GM12878 (cell line): ENCODE data around the gene PJA1. TPM values are rescaled to one million over a fixed set of nuclear protein-coding genes. Genes with fewer than 3 reads are reported as not detected.

Experiments
- ATAC-seq: fragments of 200-7000 bp; cut with Tn5 transposase; 3 replicates; pipeline ENCODE4 v1.9.1; 2020; ENCODE audit warnings: mild to moderate bottlenecking, moderate library complexity
- BruUV-seq: library from RNA; stranded (reverse); fragments of 400-500 nt; replicated peaks from 2 replicates; lab custom pipeline; 2021; lab: Mats Ljungman, UMichigan
- CTCF ChIA-PET: fragments of 300-600 bp; sonication (Branson Sonifier 250); formaldehyde crosslinking; extraction: SDS; loops from one replicate; lab custom pipeline; 2021; ENCODE audit warnings: inconsistent platforms; lab: Yijun Ruan, JAX
- POLR2A ChIA-PET: fragments of 350-600 bp; formaldehyde crosslinking; extraction: SDS; loops from one replicate; lab custom pipeline; 2021; ENCODE audit warnings: inconsistent platforms; lab: Charles Lee
- RAD21 ChIA-PET: fragments of 300-600 bp; sonication (Branson Sonifier 250); formaldehyde crosslinking; loops from one replicate; lab custom pipeline; 2023; ENCODE audit warnings: antibody characterized with exemption; ENCODE audit not compliant: unreplicated experiment; lab: Charles Lee
- SMC1A ChIA-PET: fragments of 300-600 bp; sonication (Branson Sonifier 250); formaldehyde crosslinking; loops from one replicate; lab custom pipeline; 2023; ENCODE audit not compliant: unreplicated experiment, uncharacterized antibody; lab: Charles Lee
- DNase-seq: peaks from one replicate; pipeline ENCODE4 v3.0.0-alpha.2; 2011; ENCODE audit warnings: low read depth, low spot score
- FAIRE-seq: peaks from 3 replicates; lab custom pipeline; 2011; peaks lifted over from hg19 to GRCh38; lab: Jason Lieb, UNC
- H2AFZ ChIP-seq: 2 replicates; pipeline ENCODE4 v1.6.0; 2011; ENCODE audit warnings: low read depth, low read length, control low read depth; ENCODE audit not compliant: control insufficient read depth
- H3K27ac ChIP-seq: 2 replicates; pipeline ENCODE4 v1.5.1; 2011; ENCODE audit warnings: control low read depth; ENCODE audit not compliant: control insufficient read depth, insufficient read depth
- H3K27me3 ChIP-seq, 2 experiments: replicated peaks in 1 of 2; 2 replicates each; pipeline versions ENCODE4 v1.6.0 to v1.6.1; 2011; ENCODE audit warnings: low read length in 1 of 2; ENCODE audit not compliant: control insufficient read depth in 2 of 2, insufficient read depth in 2 of 2
- H3K36me3 ChIP-seq, 2 experiments: 2 replicates each; pipeline ENCODE4 v1.5.1; 2011; ENCODE audit warnings: low read length in 1 of 2; ENCODE audit not compliant: control insufficient read depth in 2 of 2, insufficient read depth in 2 of 2
- H3K4me1 ChIP-seq: 2 replicates; pipeline ENCODE4 v1.6.1; 2011; ENCODE audit warnings: mild to moderate bottlenecking, low read length, moderate library complexity, mixed read lengths; ENCODE audit not compliant: control insufficient read depth, insufficient read depth
- H3K4me2 ChIP-seq: 2 replicates; pipeline ENCODE4 v1.6.0; 2011; ENCODE audit warnings: control low read depth; ENCODE audit not compliant: control insufficient read depth, insufficient read depth
- H3K4me3 ChIP-seq: fragments of 200-600 bp; sonication (generic); 2 replicates; pipeline ENCODE4 v1.5.1; 2016
- H3K79me2 ChIP-seq: 2 replicates; pipeline ENCODE4 v1.6.0; 2011; ENCODE audit warnings: low read length; ENCODE audit not compliant: control insufficient read depth, insufficient read depth
- H3K9ac ChIP-seq: 2 replicates; pipeline ENCODE4 v1.8.0; 2011; ENCODE audit warnings: low read length, control low read depth, mixed read lengths; ENCODE audit not compliant: control insufficient read depth, insufficient read depth
- H3K9me3 ChIP-seq: replicated peaks from 3 replicates; pipeline ENCODE4 v1.5.1; 2011; ENCODE audit warnings: mild to moderate bottlenecking, low read length; ENCODE audit not compliant: control insufficient read depth, insufficient read depth
- H4K20me1 ChIP-seq: 2 replicates; pipeline ENCODE4 v1.6.0; 2011; ENCODE audit not compliant: control insufficient read depth, insufficient read depth
- ATF7 ChIP-seq: fragments of 450-650 bp; IDR thresholded peaks from 2 replicates; pipeline ENCODE4 v1.6.1; 2016; ENCODE audit warnings: low read depth, mild to moderate bottlenecking
- BCL3 ChIP-seq: IDR thresholded peaks from 2 replicates; pipeline ENCODE4 v1.6.1; 2011; ENCODE audit warnings: borderline replicate concordance, low read depth, mild to moderate bottlenecking, moderate library complexity, low read length; ENCODE audit not compliant: insufficient read depth, poor library complexity, severe bottlenecking
- NFYA ChIP-seq: IDR thresholded peaks from 2 replicates; pipeline ENCODE4 v1.6.1; 2011; ENCODE audit warnings: low read depth, mild to moderate bottlenecking, low read length, improper control_type of control experiment, borderline replicate concordance
- NR2C1 ChIP-seq: fragments of 450-650 bp; IDR thresholded peaks from 2 replicates; pipeline ENCODE4 v1.6.1; 2017; ENCODE audit warnings: antibody characterized with exemption, mild to moderate bottlenecking, moderate library complexity
- RUNX3 ChIP-seq: IDR thresholded peaks from 2 replicates; pipeline ENCODE4 v1.6.1; 2012; ENCODE audit warnings: low read length, inconsistent platforms
- SMC3 ChIP-seq: IDR thresholded peaks from 2 replicates; pipeline ENCODE4 v1.6.1; 2011; ENCODE audit warnings: low read length, improper control_type of control experiment, borderline replicate concordance
- STAT3 ChIP-seq: IDR thresholded peaks from 2 replicates; pipeline ENCODE4 v1.6.1; 2011; ENCODE audit warnings: low read depth, low read length, improper control_type of control experiment
- SUPT20H ChIP-seq: IDR thresholded peaks from 2 replicates; pipeline ENCODE4 v1.6.1; 2011; ENCODE audit warnings: low read depth, mild to moderate bottlenecking, low read length, moderate library complexity, borderline replicate concordance; ENCODE audit not compliant: control insufficient read depth
- TARDBP ChIP-seq: IDR thresholded peaks from 2 replicates; pipeline ENCODE4 v1.6.1; 2016; ENCODE audit warnings: borderline replicate concordance
- ZBED1 ChIP-seq: IDR thresholded peaks from 2 replicates; pipeline ENCODE4 v1.6.1; 2016; ENCODE audit warnings: borderline replicate concordance
- ZBTB40 ChIP-seq: fragments of 450-650 bp; IDR thresholded peaks from 2 replicates; pipeline ENCODE4 v1.6.1; 2016; ENCODE audit warnings: mild to moderate bottlenecking, moderate library complexity, borderline replicate concordance
- ZNF207 ChIP-seq: fragments of 450-650 bp; IDR thresholded peaks from 2 replicates; pipeline ENCODE4 v1.6.1; 2014; ENCODE audit warnings: antibody characterized with exemption, mild to moderate bottlenecking, borderline replicate concordance
- ZNF592 ChIP-seq: fragments of 450-650 bp; IDR thresholded peaks from 2 replicates; pipeline ENCODE4 v1.6.1; 2017; ENCODE audit warnings: mild to moderate bottlenecking, moderate library complexity
- WGBS: methylation state at CpG from one replicate; pipeline ENCODE4 v1.1.6; 2016; ENCODE audit warnings: low lambda C conversion rate; ENCODE audit not compliant: insufficient replicate concordance, insufficient coverage; ENCODE audit errors: missing lambda C conversion rate; 5-methylcytosine and 5-hydroxymethylcytosine counted together
- in situ Hi-C: fragments of 300-500 bp; cut with MboI; formaldehyde crosslinking; loops from 9 replicates; pipeline ENCODE4 v1.14.3; 2018; ENCODE audit warnings: mixed read lengths
- intact Hi-C: fragments of 100-400 bp; cut with micrococcal nuclease; formaldehyde crosslinking; loops from one replicate; pipeline ENCODE4 v1.14.2; 2022; ENCODE audit not compliant: unreplicated experiment
- polyA plus RNA-seq, 11 experiments: library from polyadenylated mRNA; depleted of rRNA in 4 of 11; unstranded in 6 of 11; stranded (reverse) in 5 of 11; fragments of >200 nt; fragmentation: Nextera tagmentation in 4 of 11; fragmentation: Illumina TruSeq in 1 of 11; extraction: Ambion mirVana in 4 of 11; extraction: Trizol in 1 of 11; gene quantifications; 1 replicate in 1 of 11; 2 replicates in 10 of 11; pipeline versions ENCODE4 v1.2.1 to v1.2.3, GENCODE V29; 2011 to 2016; ENCODE audit warnings: inconsistent platforms in 2 of 11, missing spikeins in 2 of 11, low read depth in 1 of 11
- total RNA-seq, 4 experiments: library from RNA; depleted of rRNA in 3 of 4; stranded (reverse); fragments of >200 nt in 3 of 4; fragmentation: Illumina TruSeq in 1 of 4; extraction: Trizol in 1 of 4; gene quantifications; 2 replicates each; pipeline versions ENCODE4 v1.2.1 to v1.2.3, GENCODE V29; 2013 to 2021

PJA1 gene
- total and polyA plus RNA-seq, 10 of the 15 experiments (the other 5 are each of a cell fraction or from before 2014, with no cell fraction given) = 5.2 to 19.5 (median 10.8) TPM

DNA sequence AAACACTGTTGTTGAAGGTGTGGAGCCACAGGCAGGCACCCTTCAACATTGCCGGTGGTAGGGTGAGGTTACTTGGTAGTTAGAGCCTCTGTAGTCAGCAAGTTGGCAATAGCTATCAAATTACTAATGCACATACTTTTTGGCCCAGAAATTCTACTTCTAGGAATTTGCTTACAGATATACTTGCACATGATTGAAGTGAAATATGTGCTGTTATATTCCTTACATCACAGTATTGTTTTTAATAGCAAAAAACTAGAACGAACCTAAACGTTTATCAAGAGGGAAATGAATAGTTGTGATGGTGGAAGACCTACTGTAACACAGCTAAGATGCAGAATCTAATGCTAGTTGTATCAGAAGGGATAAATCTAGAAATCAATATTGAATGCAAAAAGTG, 7.7 kb upstream of the PJA1 start:
- ChIA-PET POLR2A (no interaction called here), RAD21 (no interaction called here), CTCF (no interaction called here), SMC1A (no interaction called here)
- no peak overlapping the region for H3K9ac ChIP-seq
- H3K27me3 ChIP-seq = no peaks in the 10 kb centered on the region; a peak in 1 of 4 replicates
- no peak overlapping the region for H3K4me3 ChIP-seq
- H3K79me2 ChIP-seq = no peaks in the 10 kb centered on the region
- H2AFZ ChIP-seq = no peak overlapping the region
- in situ Hi-C loops (no loop called here), intact Hi-C loops (no loop called here)
- FAIRE-seq (no peak), ATAC-seq (no peak), DNase-seq (no peak)
- no peaks in the 10 kb centered on the region for H3K36me3 ChIP-seq
- 14% methylated on average over 3 of the region's 3 CpGs for WGBS
- no peak for TF ChIP-seq RUNX3
- TF ChIP-seq ZBTB40 = no peak
- TF ChIP-seq ZBED1 = no peak
- TF ChIP-seq ZNF207 = no peak
- TF ChIP-seq BCL3 = no peak
- TF ChIP-seq SMC3 = no peak
- no peak for TF ChIP-seq SUPT20H
- TF ChIP-seq STAT3 = no peak
- TF ChIP-seq ATF7 = no peak
- no peak for TF ChIP-seq NFYA
- no peak for TF ChIP-seq ZNF592
- no peak for TF ChIP-seq NR2C1
- TF ChIP-seq TARDBP = no peak
- H3K4me2 ChIP-seq = no peak overlapping the region
- H3K4me1 ChIP-seq = no peaks in the 10 kb centered on the region
- no peak overlapping the region for H3K27ac ChIP-seq
- no TSS peak for BruUV-seq
- no peaks in the 10 kb centered on the region; the same call in 2 of the 3 replicates for H3K9me3 ChIP-seq
- no peaks in the 10 kb centered on the region for H4K20me1 ChIP-seq
